HUES48 (cell line): Measurements from ENCODE around the gene DSCAM.

Experiments used
- H3K27ac ChIP-seq: one replicate; pipeline ENCODE4 v1.7.0; 2013; ENCODE audit warnings: low read depth, low read length, inconsistent platforms
- H3K27me3 ChIP-seq: 2 replicates; pipeline ENCODE4 v1.6.1; 2013; ENCODE audit warnings: mild to moderate bottlenecking, low read length; ENCODE audit not compliant: control insufficient read depth, insufficient read depth
- H3K36me3 ChIP-seq: 2 replicates; pipeline ENCODE4 v1.6.1; 2013; ENCODE audit warnings: low read length; ENCODE audit not compliant: control insufficient read depth, insufficient read depth
- H3K4me1 ChIP-seq: 2 replicates; pipeline ENCODE4 v1.6.1; 2013; ENCODE audit warnings: mild to moderate bottlenecking, low read length; ENCODE audit not compliant: control insufficient read depth, insufficient read depth
- H3K4me3 ChIP-seq: 2 replicates; pipeline ENCODE4 v1.5.1; 2013; ENCODE audit warnings: mild to moderate bottlenecking, low read depth, low read length
- H3K9ac ChIP-seq: 2 replicates; pipeline ENCODE4 v1.6.1; 2013; ENCODE audit warnings: mild to moderate bottlenecking, low read depth, low read length, moderate library complexity
- H3K9me3 ChIP-seq: 2 replicates; pipeline ENCODE4 v1.6.1; 2013; ENCODE audit warnings: low read length; ENCODE audit not compliant: control insufficient read depth, insufficient read depth

The DSCAM gene

GRCh38 chr21:40130476-40130875 is 716.5 kb downstream of the DSCAM start:
- Histone ChIP-seq H3K4me3 (no peak overlapping the region), H3K9ac (no peak overlapping the region), H3K4me1 (no peaks in the 10 kb centered on the region)

GRCh38 chr21:40129809-40130208 is 717.1 kb downstream of the DSCAM start:
- no peaks in the 10 kb centered on the region for H3K9me3 ChIP-seq
- no peak overlapping the region for H3K4me3 ChIP-seq

More at GRCh38 chr21:40130476-40130875, 716.5 kb downstream of the DSCAM start:
- Histone ChIP-seq H3K27ac (no peak overlapping the region), H3K27me3 (no peaks in the 10 kb centered on the region), H3K9me3 (no peaks in the 10 kb centered on the region), H3K36me3 (no peaks in the 10 kb centered on the region)

DNA sequence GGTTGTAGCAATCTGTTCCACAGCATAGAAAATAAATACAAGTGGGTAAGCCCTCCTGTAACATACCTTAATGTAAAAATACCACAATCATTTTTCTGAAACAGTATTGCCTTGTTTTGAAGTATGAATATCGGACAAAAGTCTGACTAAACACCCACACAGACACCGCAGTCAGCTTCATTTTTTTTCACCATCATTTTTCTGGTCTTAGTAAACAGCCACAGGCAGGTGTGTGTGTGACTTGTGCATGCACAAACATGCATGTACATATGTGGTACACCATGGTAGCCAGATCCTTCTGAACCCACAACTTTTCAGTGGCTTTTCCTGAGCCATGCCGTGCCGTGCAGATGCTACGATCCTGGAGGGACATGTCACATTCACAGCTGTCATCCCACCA is 718.1 kb downstream of the DSCAM start:
- no peaks in the 10 kb centered on the region for H3K4me1 ChIP-seq
- H3K36me3 ChIP-seq, result no peaks in the 10 kb centered on the region
- H3K4me3 ChIP-seq, result no peak overlapping the region
- H3K9ac ChIP-seq, result no peak overlapping the region
- no peak overlapping the region for H3K27ac ChIP-seq
- no peaks in the 10 kb centered on the region for H3K9me3 ChIP-seq
- H3K27me3 ChIP-seq, result no peaks in the 10 kb centered on the region

More at GRCh38 chr21:40129809-40130208, 717.1 kb downstream of the DSCAM start:
- Histone ChIP-seq H3K36me3 (no peaks in the 10 kb centered on the region), H3K27me3 (no peaks in the 10 kb centered on the region), H3K27ac (no peak overlapping the region), H3K4me1 (no peaks in the 10 kb centered on the region), H3K9ac (no peak overlapping the region)

GRCh38 chr21:40120940-40121575 is 725.9 kb downstream of the DSCAM start:
- no peaks in the 10 kb centered on the region for H3K27me3 ChIP-seq
- no peak overlapping the region for H3K27ac ChIP-seq
- no peaks in the 10 kb centered on the region for H3K4me1 ChIP-seq

DNA sequence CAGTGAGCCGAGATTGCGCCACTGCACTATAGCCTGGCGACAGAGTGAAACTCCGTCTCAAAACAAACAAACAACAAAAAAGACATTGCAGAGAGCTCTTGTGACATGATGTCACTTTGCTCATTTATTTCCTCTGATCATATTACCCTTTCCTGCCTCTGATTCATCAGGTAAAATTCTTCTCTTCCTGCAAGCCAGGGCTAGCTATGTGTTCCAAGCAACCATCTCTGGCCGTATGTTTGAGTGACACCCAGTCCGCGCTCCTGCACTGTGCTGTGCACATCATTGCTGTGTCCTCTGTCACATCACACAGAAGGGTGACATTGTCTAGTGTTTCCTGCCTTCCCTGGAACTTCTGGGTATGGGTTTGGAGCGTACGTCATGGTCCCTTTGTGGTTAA is 728.4 kb downstream of the DSCAM start:
- Histone ChIP-seq H3K4me3 (no peak overlapping the region), H3K27ac (no peak overlapping the region), H3K4me1 (no peaks in the 10 kb centered on the region), H3K9ac (no peak overlapping the region), H3K36me3 (no peaks in the 10 kb centered on the region), H3K27me3 (no peaks in the 10 kb centered on the region), H3K9me3 (0 out of 2 replicates have a peak, but pooled peaks cover 3% of the 10 kb centered on the region)

More at GRCh38 chr21:40120940-40121575, 725.9 kb downstream of the DSCAM start:
- Histone ChIP-seq H3K36me3 (no peaks in the 10 kb centered on the region), H3K4me3 (no peak overlapping the region), H3K9ac (no peak overlapping the region), H3K9me3 (no peaks in the 10 kb centered on the region)

DNA sequence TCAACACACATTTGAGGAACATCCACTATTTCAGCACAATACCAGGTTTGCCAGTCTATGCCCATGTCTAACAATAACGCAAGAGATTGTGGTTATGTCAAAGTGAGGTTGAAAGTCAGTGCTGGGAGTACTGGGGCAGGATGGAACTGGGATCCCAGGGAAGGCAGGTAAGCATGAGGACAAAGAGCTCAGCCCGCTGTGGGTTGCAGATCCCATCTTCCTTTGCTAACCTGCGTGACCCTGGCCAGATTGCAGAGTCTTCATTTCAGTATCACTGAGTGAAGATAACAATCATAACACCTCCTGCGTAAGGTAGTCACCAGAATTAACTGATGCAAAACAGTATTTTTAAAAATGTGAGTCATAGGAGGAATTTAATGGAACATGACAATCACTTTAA is 729.7 kb downstream of the DSCAM start:
- no peak overlapping the region for H3K4me3 ChIP-seq
- H3K9me3 ChIP-seq, result 0 out of 2 replicates have a peak, but pooled peaks cover 3% of the 10 kb centered on the region
- no peaks in the 10 kb centered on the region for H3K36me3 ChIP-seq
- no peaks in the 10 kb centered on the region for H3K27me3 ChIP-seq
- H3K4me1 ChIP-seq, result no peaks in the 10 kb centered on the region
- no peak overlapping the region for H3K9ac ChIP-seq
- no peak overlapping the region for H3K27ac ChIP-seq

- Histone ChIP-seq H3K9ac (no peak overlapping the region), H3K9me3 (0 out of 2 replicates have a peak, but pooled peaks cover 3% of the 10 kb centered on the region), H3K27me3 (no peaks in the 10 kb centered on the region), H3K36me3 (no peaks in the 10 kb centered on the region), H3K4me3 (no peak overlapping the region), H3K4me1 (no peaks in the 10 kb centered on the region), H3K27ac (no peak overlapping the region)
These were observed 731.2 kb downstream of the DSCAM start for GRCh38 chr21:40115775-40116174.

- no peak overlapping the region for H3K27ac ChIP-seq
- H3K36me3 ChIP-seq, result no peaks in the 10 kb centered on the region
- H3K27me3 ChIP-seq, result no peaks in the 10 kb centered on the region
- H3K9ac ChIP-seq, result no peak overlapping the region
- H3K9me3 ChIP-seq, result peaks cover 3% of the 10 kb centered on the region
- H3K4me1 ChIP-seq, result peaks cover 7% of the 10 kb centered on the region
- H3K4me3 ChIP-seq, result no peak overlapping the region
These were observed 744.3 kb downstream of the DSCAM start for GRCh38 chr21:40102682-40103081.

- H3K27me3 ChIP-seq, result no peaks in the 10 kb centered on the region
- no peak overlapping the region for H3K4me3 ChIP-seq
- no peak overlapping the region for H3K27ac ChIP-seq
- no peaks in the 10 kb centered on the region for H3K36me3 ChIP-seq
- no peaks in the 10 kb centered on the region for H3K9me3 ChIP-seq
- peaks cover 7% of the 10 kb centered on the region for H3K4me1 ChIP-seq
- H3K9ac ChIP-seq, result no peak overlapping the region
These were observed 747.1 kb downstream of the DSCAM start for GRCh38 chr21:40099809-40100208.

- Histone ChIP-seq H3K9me3 (no peaks in the 10 kb centered on the region; the same call in 1 of the 2 replicates), H3K9ac (no peak overlapping the region), H3K4me1 (no peaks in the 10 kb centered on the region), H3K4me3 (no peak overlapping the region), H3K36me3 (no peaks in the 10 kb centered on the region), H3K27me3 (no peaks in the 10 kb centered on the region), H3K27ac (no peak overlapping the region)
These were observed 751.5 kb downstream of the DSCAM start for GRCh38 chr21:40095477-40095876.

DNA sequence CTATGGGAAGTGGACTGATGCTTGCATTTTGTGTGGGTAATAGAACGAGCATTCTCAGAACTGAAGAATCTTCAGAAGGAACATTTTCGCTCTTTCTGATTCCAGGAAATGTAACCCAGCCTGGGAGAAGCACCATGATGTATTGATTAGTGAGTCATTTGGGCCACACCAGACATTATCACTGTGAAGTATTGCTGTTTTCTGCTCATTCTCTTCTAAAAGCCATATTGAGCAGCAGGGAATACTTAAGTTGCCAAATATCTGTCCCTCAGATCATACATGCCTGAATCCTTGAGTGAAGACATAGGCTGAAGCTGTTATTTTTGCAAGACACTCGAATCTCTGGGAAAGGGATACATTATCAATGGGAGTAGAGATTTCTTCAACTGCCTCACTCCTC is 766.6 kb downstream of the DSCAM start:
- H3K36me3 ChIP-seq, result no peaks in the 10 kb centered on the region
- no peak overlapping the region for H3K4me3 ChIP-seq
- H3K4me1 ChIP-seq, result no peaks in the 10 kb centered on the region
- H3K27me3 ChIP-seq, result no peaks in the 10 kb centered on the region
- H3K9me3 ChIP-seq, result no peaks in the 10 kb centered on the region
- H3K9ac ChIP-seq, result no peak overlapping the region
- H3K27ac ChIP-seq, result no peak overlapping the region
